ENCODE results near the gene LRRC4B.
A peak's percentile ranks its signal among the peaks of the same experiment; 100 is the strongest.
"Not testable (repeated sequence)": the region's sequence is repeated elsewhere in the genome, so short reads cannot be mapped to it uniquely, and the experiment has no call there.

Gene LRRC4B

GRCh38 chr19:50553134-50553703 is 15.0 kb downstream of the LRRC4B start:
- no peak for DNase-seq (ENCODE audit: low spot score)

DNA sequence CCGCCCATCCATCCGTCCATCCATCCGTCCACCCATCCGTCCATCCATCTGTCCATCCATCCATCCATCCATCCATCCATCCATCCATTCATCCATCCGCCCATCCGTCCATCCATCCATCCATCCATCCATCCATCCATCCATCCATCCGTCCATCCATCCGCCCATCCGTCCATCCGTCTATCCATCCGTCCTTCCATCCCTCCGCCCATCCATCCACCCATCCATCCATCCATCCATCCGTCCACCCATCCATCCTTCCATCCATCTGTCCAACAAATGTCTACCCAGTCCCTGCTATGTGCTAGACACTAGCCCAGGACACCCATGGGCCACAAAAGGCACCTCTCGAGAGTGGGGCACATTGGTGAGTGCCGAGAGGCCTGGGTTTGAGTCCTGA is 15.7 kb downstream of the LRRC4B start:
- no peak for DNase-seq (ENCODE audit: low spot score)

DNA sequence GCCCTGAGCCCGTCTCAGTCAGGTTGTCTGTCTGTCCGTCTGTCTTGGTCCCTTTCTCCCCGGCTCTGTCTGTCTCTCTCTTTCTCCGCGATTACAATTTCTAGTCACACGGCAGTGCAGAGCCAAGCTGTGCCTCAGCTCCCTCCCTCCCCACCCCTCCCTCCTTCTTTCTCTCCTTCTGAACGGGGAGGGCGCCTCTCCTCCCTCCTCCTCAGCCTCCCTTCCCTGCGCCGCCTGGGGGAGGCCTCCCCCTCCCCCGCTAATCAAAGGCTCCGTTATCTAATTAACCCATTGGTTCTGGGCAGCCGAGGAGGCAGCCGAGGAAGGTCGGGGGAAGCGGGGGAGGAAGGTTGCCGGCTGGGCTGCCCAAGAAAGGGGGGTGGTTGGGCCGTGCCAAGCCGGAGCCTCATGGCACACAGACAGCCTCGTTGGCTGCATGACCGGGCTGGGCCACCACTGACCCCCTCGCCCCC is 16.5 kb downstream of the LRRC4B start:
- no peak for DNase-seq (ENCODE audit: low spot score)

DNA sequence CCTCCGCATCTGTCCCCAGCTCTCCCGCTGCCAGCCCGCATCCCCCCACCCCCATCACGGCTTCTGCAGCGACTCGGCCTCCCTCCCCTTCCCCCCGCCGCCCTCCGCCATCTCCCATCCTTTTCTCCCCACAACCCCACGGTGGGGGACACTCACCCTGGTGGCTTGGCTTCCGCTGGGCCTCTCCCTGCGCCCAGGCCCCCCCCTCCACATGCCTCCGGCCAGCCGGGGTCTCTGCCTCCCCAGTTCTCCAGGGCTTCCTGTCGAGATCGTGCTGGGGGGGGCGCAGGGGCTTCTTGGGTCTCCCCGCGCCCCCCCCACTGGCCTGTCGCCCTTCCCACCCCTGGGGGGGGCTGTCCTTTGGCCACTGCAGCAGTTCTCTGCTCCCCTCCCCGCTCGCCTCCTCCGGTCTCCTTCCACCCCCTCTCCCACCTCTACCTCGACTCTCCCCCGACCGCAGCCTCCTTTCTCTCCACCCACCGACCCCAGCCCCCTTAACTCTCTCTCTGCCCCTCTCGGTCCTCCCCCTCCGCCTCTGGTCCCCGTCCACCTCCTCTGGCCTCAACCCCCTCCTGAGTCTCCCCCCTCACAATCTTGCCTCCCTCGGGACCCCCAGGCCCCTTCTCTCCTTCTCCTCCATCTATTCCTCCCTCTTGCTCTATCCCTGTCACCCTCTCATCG is 17.1 kb downstream of the LRRC4B start:
- no peak for DNase-seq (ENCODE audit: low spot score)

DNA sequence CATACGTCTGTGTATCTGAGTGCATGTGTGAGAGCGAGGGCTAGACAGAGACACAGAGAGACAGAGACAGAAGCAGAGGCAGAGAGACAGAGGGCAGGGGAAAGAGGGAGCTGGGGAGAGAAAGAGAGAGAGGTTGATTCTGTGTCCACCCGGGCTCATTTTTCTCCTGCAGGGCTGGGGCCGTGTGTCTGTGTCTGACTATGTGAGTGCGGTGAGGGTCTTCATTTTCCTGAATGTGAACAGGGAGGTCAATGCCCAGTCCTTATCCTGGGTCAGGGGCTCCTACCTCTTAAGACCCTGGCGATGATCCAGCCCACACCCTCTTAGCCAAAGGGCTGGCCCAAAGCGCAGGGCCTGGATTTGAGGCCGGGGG is 17.7 kb downstream of the LRRC4B start:
- DNase-seq (ENCODE audit: low spot score): no peak

- no peak for DNase-seq (ENCODE audit: low spot score)
Observed at GRCh38 chr19:50549927-50550593, 18.2 kb downstream of the LRRC4B start.

DNA sequence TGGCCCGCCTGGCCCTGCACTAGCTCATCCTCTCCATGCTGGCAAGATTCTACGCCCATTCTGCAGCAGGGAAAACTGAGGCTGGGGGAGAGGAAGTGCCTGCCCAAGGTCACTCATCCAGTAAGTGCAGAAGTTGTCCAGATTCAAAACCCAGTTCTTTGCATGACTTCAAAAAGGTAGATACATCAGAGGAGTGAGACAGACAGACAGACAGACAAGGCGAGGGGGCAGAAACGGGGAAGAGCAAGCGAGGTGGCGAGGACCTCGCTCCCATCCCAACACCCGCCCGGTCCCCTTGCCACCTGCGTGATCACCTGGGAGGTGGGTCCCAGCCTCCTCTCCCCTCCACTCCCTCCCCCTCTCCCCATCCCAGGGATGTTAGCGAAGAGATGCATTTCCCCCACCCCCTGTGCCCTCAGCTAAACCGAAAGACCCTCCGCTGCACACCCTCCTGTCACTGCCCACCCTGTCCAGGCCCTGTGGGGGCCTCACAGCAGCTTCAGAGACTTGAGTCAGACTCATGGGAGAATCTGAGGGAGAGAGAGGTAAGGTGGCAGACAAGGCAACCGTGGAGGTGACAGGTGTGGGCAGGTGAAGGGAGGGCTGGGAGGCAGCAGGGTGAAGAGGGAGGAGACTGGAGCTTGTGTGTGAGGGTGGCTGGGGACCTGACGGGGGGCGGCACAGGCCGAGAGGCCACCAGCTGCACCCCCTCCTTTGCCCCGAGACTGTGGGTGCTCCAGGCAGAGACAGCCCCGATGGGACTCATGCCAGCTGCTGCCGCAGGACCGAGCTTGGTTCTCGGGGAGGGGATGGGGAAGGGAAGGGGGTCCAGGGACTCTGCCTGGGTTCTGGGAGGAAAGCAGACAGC is 18.9 kb downstream of the LRRC4B start:
- no peak for DNase-seq (ENCODE audit: low spot score)

DNA sequence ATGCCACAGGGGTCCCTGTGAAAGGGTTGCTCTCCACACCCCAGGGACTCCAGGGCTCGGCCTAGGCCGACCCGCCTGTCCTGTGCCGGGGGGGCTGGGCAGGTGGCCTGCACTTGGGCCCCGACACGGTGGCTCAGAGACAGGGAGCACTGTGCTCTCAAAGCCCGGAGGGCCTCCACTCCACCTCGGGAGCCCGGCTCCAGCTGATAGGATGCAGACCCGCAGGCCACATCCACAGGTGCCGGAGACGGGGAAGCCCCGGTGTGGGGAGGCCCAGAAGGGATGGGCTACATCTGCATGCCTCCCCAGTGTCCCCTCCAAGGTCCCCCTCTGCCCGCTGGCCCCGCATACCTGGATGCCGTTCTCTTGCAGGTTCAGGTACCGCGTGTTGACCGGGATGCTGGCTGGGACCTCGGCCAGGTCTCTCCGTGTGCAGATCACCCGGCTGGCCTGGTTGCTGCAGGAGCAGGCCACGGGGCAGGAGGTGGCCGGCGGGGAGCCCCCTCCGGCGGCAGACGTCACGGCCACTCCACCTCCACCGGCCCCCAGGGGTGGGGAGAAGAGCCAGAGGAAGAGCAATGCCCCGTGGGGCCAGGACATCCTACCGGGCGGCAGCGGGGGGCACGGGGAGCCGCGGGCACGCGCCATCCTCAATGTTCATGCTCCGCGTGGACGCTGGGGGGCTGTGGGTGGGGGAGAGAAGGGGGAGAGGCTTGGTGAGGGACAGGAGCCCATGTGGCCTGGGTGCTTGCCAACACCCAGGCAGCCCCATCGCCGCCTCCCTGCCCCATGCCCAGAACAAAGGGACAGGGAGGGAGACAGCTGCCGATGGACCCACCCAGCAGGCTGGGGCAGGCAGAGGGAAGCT is 19.8 kb downstream of the LRRC4B start:
- DNase-seq (ENCODE audit: low spot score): no peak

GRCh38 chr19:50547385-50548190 is 20.6 kb downstream of the LRRC4B start:
- DNase-seq (ENCODE audit: low spot score): no peak

DNA sequence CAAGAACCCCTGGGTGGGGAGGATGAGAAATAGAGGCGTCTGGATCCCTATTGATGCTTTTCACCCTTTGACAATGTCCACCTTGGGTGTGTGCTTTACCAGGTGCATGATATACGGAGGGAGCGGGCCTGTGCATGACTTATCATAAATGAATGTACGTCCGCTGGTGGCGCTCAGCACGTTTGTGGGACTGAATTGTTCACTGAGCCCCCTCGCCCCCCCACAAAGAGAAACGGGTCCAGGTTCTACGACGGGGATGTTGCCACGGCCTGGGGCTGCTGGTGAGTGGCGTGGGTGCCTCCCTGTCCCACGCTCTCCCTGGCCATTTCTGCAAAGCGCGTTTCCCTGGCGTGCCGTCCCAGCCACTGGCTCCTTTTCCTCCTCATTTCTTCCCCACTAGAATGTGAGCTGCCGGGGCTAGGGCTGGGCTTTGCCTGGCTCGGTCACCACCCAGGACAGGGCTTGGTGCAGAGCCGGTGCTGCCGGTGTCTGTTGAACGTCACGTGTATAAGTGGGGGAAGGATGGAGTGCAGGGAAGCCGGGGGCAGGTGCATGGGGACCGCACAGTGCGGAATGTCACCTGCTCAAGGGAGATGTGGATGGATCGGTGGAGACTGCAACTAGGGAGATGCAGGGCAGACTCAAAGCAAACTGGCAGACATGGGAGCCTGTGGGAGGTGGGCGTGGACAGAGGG is 21.6 kb downstream of the LRRC4B start:
- DNase-seq (ENCODE audit: low spot score): no peak

DNA sequence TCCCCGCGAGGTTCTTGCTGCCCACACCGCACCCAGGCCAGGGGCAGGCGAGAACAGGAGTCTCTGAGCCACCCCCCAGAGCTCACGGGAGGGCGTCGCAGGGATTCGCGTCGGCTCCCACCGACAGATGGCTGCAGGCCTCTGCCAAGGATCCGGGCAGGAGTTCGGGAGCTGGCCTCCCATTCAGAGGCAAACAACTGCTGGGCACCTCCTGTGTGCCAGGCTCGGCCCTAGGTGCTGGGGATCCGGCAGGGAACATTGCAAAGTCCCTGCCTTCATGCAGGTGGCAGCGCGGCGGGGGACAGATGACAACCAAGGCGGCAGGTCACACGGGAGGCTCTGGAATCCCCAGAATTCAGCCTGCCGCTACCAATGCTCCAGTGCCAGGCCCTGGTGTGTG is 25.3 kb downstream of the LRRC4B start:
- no peak for DNase-seq (ENCODE audit: low spot score)

DNA sequence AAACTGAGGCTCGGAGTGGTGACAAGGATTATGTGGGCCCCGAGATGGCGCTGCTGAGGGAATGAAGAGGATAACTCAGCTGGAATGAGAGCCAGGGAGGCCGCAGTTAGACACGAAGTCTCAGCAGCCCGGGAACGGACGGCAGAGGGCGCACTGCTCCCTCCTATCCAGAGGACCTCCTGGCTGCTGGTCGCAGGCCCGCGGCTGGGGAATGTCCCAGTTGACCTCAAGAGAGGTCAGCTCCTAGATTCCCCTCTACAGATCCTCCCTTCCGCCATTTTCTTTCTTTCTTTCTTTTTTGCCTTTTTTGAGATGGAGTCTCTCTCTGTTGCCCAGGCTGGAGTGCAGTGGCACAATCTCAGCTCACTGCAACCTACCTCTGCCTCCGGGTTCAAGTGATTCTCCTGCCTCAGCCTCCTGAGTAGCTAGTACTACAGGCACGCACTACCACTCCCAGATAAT is 30.4 kb downstream of the LRRC4B start:
- DNase-seq (ENCODE audit: low spot score): peak; percentile 73

DNA sequence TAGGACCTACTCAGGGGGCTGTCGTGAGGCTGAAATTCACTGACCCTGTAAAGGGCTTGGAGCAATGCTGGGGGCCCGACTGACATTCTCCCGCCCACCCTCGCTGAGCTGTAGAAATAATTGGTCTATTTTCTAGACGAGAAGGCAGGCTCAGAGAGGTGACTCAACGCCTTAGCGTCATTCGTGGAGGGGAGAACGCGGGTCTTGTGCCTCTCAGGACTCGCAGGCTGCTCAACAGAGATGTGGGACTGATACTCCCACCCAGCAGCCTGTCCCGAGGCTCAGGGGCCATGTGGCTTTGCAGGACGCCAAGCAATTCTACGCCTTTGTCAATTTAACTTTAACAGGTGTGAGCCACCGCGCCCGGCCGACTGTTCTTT is 30.9 kb downstream of the LRRC4B start:
- no peak for DNase-seq (ENCODE audit: low spot score)

GRCh38 chr19:50536662-50537305 is 31.5 kb downstream of the LRRC4B start:
- no peak for DNase-seq (ENCODE audit: low spot score)

DNA sequence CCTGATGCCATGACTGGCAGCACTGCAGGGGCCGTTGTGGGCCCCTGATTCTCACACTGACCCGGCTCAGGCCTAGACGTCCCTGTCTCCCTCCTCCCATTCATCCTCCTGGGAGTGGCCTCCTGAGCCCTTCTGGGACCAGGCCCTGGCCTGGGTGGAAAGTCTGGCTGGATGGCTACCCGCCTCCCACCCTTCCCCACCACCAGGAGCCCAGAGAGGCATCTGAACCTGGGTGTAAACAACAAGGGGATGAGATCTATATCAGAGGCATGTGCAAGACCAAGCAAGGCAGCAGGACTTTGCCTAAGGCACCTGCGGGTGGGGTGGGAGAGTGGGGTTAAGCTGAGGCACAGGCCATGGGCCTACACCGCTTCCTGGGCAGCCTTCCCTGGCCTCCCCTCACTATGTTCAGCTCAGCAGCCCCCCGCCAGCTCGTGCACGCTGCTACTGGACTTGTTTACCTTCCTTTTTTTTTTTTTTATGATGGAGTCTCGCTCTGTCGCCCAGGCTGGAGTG is 32.5 kb downstream of the LRRC4B start:
- DNase-seq (ENCODE audit: low spot score): no peak

DNA sequence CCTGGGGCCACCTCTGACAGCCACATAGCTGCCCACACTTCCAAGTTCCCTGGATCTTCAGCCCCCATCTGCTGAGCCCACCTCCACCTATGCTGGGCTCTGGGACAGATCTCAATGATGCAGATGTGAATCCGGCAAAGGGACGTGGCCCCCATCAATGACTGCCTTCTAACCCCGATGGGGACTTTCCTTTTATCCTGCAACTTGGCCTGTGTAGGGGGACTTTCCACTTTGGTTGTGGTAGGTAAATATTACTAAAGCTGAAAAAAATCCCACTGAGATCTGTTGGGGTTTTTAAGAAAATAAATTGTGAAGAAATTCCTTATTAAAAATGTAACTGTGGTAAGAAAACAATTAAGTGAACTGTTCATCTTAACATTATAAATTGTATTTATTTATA is 33.8 kb downstream of the LRRC4B start:
- DNase-seq (ENCODE audit: low spot score): no peak

DNA sequence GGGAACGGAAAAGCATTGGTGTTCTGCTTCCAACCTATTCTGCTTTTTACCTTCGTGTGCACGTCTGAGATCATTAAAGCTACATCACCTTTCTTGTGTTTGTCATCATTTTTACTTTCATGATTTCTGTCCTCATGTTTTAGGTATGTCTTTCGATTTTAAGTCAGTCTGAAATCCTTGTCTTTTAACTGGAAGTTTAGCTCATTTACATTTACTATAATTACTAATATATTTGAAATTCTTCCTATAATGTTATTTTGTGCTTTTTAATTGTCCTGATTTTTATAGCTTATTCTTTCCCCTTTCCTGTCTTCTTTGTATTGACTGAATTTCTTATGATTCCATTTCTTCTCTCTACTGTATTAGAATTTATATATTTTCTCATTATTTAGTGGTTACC is 35.3 kb downstream of the LRRC4B start:
- no peak for DNase-seq (ENCODE audit: low spot score)

- no peak for DNase-seq (ENCODE audit: low spot score)
Observed at GRCh38 chr19:50531171-50531612, 37.0 kb downstream of the LRRC4B start.

GRCh38 chr19:50528052-50528451 is 40.2 kb downstream of the LRRC4B start:
- not testable (repeated sequence) for DNase-seq (ENCODE audit: low spot score)
